Mesendoderm (in vitro differentiated cells): ENCODE results near the gene ZNF443.
A peak's percentile ranks its signal among the peaks of the same experiment; 100 is the strongest.

Source experiments
- DNase-seq: peaks from one replicate; pipeline ENCODE4 v3.0.0; 2013
- H2AK5ac ChIP-seq: 2 replicates; pipeline ENCODE4 v1.6.1; 2013; ENCODE audit warnings: low read length, inconsistent platforms
- H2BK120ac ChIP-seq: 2 replicates; pipeline ENCODE4 v1.6.1; 2013; ENCODE audit warnings: low read depth, mild to moderate bottlenecking, low read length, moderate library complexity, mixed read lengths
- H2BK15ac ChIP-seq: replicated peaks from 2 replicates; pipeline ENCODE4 v1.6.1; 2013; ENCODE audit warnings: low read depth, mild to moderate bottlenecking, moderate library complexity
- H2BK5ac ChIP-seq: 2 replicates; pipeline ENCODE4 v1.6.1; 2013; ENCODE audit warnings: low read length, inconsistent platforms
- H3K18ac ChIP-seq: 2 replicates; pipeline ENCODE4 v1.6.1; 2013; ENCODE audit warnings: mild to moderate bottlenecking, low read length, mixed read lengths
- H3K23ac ChIP-seq: one replicate; pipeline ENCODE4 v1.6.1; 2013; ENCODE audit warnings: low read length
- H3K27ac ChIP-seq: 2 replicates; pipeline ENCODE4 v1.5.1; 2013; ENCODE audit warnings: low read depth, mild to moderate bottlenecking, inconsistent platforms, low read length, moderate library complexity
- H3K27me3 ChIP-seq: 2 replicates; pipeline ENCODE4 v1.6.1; 2013; ENCODE audit warnings: low read length, control low read depth, mild to moderate bottlenecking, inconsistent platforms; ENCODE audit not compliant: insufficient read depth, poor library complexity
- H3K36me3 ChIP-seq: 2 replicates; pipeline ENCODE4 v1.6.1; 2013; ENCODE audit warnings: low read length, inconsistent platforms; ENCODE audit not compliant: control insufficient read depth, insufficient read depth
- H3K4ac ChIP-seq: one replicate; pipeline ENCODE4 v1.6.1; 2013; ENCODE audit warnings: low read depth, mild to moderate bottlenecking, low read length, moderate library complexity
- H3K4me1 ChIP-seq: 2 replicates; pipeline ENCODE4 v1.6.1; 2013; ENCODE audit warnings: low read depth, low read length, inconsistent platforms; ENCODE audit not compliant: control insufficient read depth
- H3K4me2 ChIP-seq: 2 replicates; pipeline ENCODE4 v1.6.1; 2013; ENCODE audit warnings: low read length
- H3K4me3 ChIP-seq: 2 replicates; pipeline ENCODE4 v1.5.1; 2013; ENCODE audit warnings: mild to moderate bottlenecking, low read length
- H3K56ac ChIP-seq: one replicate; pipeline ENCODE4 v1.6.1; 2013; ENCODE audit warnings: low read length
- H3K79me1 ChIP-seq: 2 replicates; pipeline ENCODE4 v1.6.1; 2013; ENCODE audit warnings: low read length, inconsistent platforms
- H3K79me2 ChIP-seq: 2 replicates; pipeline ENCODE4 v1.6.1; 2013; ENCODE audit warnings: mild to moderate bottlenecking, low read length; ENCODE audit not compliant: control insufficient read depth, insufficient read depth
- H3K9ac ChIP-seq: 2 replicates; pipeline ENCODE4 v1.6.1; 2013; ENCODE audit warnings: low read length, inconsistent platforms
- H4K5ac ChIP-seq: one replicate; pipeline ENCODE4 v1.6.1; 2013; ENCODE audit warnings: low read length
- H4K8ac ChIP-seq: one replicate; pipeline ENCODE4 v1.6.1; 2013; ENCODE audit warnings: low read depth, mild to moderate bottlenecking, control low read depth, low read length, moderate library complexity
- WGBS: extraction: QIAGEN DNeasy Blood & Tissue Kit; methylation state at CpG from one replicate; pipeline ENCODE4 v1.1.7; 2013; ENCODE audit warnings: low lambda C conversion rate, missing lambda C conversion rate; ENCODE audit not compliant: insufficient coverage; ENCODE audit errors: extremely low coverage; 5-methylcytosine and 5-hydroxymethylcytosine counted together

The ZNF443 gene

GRCh38 chr19:12380444-12380737 is 60.4 kb downstream of the ZNF443 start:
- Histone ChIP-seq H3K4ac (no peak overlapping the region), H3K79me2 (no peaks in the 10 kb centered on the region), H3K18ac (no peak overlapping the region), H3K56ac (no peak overlapping the region), H2AK5ac (no peak overlapping the region), H3K27ac (no peak overlapping the region), H4K8ac (no peak overlapping the region), H3K4me3 (no peak overlapping the region), H3K23ac (no peak overlapping the region), H3K27me3 (no peaks in the 10 kb centered on the region), H3K79me1 (no peaks in the 10 kb centered on the region), H2BK15ac (no peak overlapping the region), H3K36me3 (no peaks in the 10 kb centered on the region), H3K4me2 (no peak overlapping the region), H3K4me1 (no peaks in the 10 kb centered on the region), H3K9ac (no peak overlapping the region), H4K5ac (no peak overlapping the region), H2BK120ac (no peak overlapping the region), H2BK5ac (no peak overlapping the region)
- DNase-seq = no peak
- no CpG with 5 or more reads among the region's 2 CpGs for WGBS

DNA sequence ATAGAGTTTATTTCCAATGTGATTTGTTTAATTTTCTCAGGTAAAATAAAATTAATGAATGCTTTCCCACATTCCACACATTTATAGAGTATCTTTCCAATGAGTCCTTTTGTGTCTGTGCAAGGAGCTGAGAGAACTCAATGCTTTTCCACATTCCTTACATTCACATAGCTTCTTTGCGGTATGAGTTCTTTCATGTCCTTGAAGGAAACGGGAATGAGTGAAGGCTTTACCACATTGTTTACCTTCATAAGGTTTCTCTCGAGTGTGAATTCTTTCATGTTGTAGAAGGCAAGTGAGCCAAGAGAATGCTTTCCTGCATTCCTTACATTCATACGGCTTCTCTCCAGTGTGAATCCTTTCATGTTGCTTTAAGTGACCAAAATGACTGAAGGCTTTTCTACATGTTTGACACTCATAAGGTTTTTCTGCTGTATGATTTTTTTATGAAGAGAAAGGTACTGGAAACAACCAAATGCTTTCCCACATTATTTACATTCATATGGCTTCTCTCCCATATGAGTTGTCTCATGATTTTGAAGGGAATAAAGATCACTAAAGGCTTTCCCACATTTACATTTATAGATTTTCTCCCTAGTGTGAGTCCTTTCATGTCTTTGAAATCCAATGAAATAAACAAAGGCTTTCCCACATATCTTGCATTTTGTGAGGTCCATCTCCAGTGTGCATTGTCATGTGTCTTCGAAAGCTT is 60.9 kb downstream of the ZNF443 start:
- Histone ChIP-seq H3K4me1 (no peaks in the 10 kb centered on the region), H4K5ac (no peak overlapping the region)

More for the DNA sequence above, 60.9 kb downstream of the ZNF443 start:
- H2AK5ac ChIP-seq = no peak overlapping the region
- WGBS = no CpG with 5 or more reads among the region's 5 CpGs
- no peak overlapping the region for H3K27ac ChIP-seq
- no peak overlapping the region for H3K23ac ChIP-seq
- no peak overlapping the region for H3K4me2 ChIP-seq
- peak; percentile 18 for DNase-seq
- H3K79me1 ChIP-seq = no peaks in the 10 kb centered on the region
- H3K79me2 ChIP-seq = no peaks in the 10 kb centered on the region
- H3K4ac ChIP-seq = no peak overlapping the region
- H2BK5ac ChIP-seq = no peak overlapping the region
- H3K36me3 ChIP-seq = no peaks in the 10 kb centered on the region
- no peak overlapping the region for H3K56ac ChIP-seq
- no peaks in the 10 kb centered on the region for H3K27me3 ChIP-seq
- no peak overlapping the region for H4K8ac ChIP-seq
- H2BK120ac ChIP-seq = no peak overlapping the region
- H3K4me3 ChIP-seq = no peak overlapping the region
- H2BK15ac ChIP-seq = no peak overlapping the region
- no peak overlapping the region for H3K18ac ChIP-seq
- no peak overlapping the region for H3K9ac ChIP-seq
